Stimulated activated naive B cell treated with anti-CD40 and anti-IgM and Interleukin-4, amounts not matched to agents 10 μg/mL and 1 μg/mL and 100 μg/mL, for 72 hours (primary cell): Measurements from ENCODE around the gene MED27.

Experiments
- ATAC-seq, 2 donors: fragments of 150-1000 bp; cut with Tn5 transposase; replicated peaks; 2 replicates each; pipeline ENCODE4 v1.10.0; 2021; ENCODE audit warnings: moderate library complexity in 1 of 2
- DNase-seq: peaks from one replicate; pipeline ENCODE4 v3.0.0; 2021
- H3K27ac Mint-ChIP-seq: one replicate; pipeline ENCODE4 v1.8.0; 2022; ENCODE audit warnings: mild to moderate bottlenecking, mixed read lengths
- H3K27me3 Mint-ChIP-seq, 2 donors: one replicate each; pipeline ENCODE4 v1.8.0; 2022; ENCODE audit warnings: mixed read lengths in 2 of 2
- H3K36me3 Mint-ChIP-seq, 2 donors: one replicate each; pipeline ENCODE4 v1.8.0; 2022; ENCODE audit warnings: mixed read lengths in 2 of 2, mild to moderate bottlenecking in 1 of 2
- H3K4me1 Mint-ChIP-seq, 2 donors: one replicate each; pipeline ENCODE4 v1.8.0; 2022; ENCODE audit warnings: mixed read lengths in 2 of 2, mild to moderate bottlenecking in 1 of 2
- H3K4me3 Mint-ChIP-seq, 2 donors: one replicate each; pipeline ENCODE4 v1.8.0; 2022; ENCODE audit warnings: mild to moderate bottlenecking in 2 of 2, mixed read lengths in 2 of 2, moderate library complexity in 1 of 2
- H3K9me3 Mint-ChIP-seq, 2 donors: one replicate each; pipeline ENCODE4 v1.8.0; 2022; ENCODE audit warnings: mixed read lengths in 2 of 2, mild to moderate bottlenecking in 1 of 2

The MED27 gene

GRCh38 chr9:131892162-131892707 is 187.4 kb downstream of the MED27 start:
- Mint-ChIP-seq H3K27me3 (no peaks in the 10 kb centered on the region), H3K9me3 (no peaks in the 10 kb centered on the region), H3K36me3 (peaks cover 14 to 33% of the 10 kb centered on the region in 2 donors), H3K4me1 (no peaks in the 10 kb centered on the region), H3K27ac (no peak overlapping the region), H3K4me3 (no peak overlapping the region)
- no peak for DNase-seq
- ATAC-seq: no peak

DNA sequence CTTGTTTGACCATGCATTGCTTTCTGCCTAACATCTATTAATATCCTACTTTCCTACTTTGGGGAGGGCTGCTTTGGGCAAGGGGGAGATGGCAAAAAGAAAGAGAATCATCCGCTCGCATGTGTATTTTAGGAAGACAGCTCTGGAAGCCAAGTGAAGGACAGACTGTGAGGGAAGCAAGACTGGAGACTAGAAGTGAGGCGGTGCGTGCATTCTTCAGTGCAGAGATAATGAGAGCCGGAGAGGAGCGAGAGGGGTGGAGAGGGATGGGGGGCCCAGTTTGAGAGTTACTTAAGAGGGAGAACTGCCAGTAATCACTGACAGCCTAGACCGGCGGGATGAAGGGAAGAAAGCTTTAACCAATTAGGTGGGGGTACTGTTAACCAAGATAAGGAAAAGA is 188.1 kb downstream of the MED27 start:
- Mint-ChIP-seq H3K27me3 (no peaks in the 10 kb centered on the region), H3K4me1 (no peaks in the 10 kb centered on the region), H3K9me3 (no peaks in the 10 kb centered on the region), H3K36me3 (peaks cover 14 to 33% of the 10 kb centered on the region in 2 donors), H3K4me3 (no peak overlapping the region), H3K27ac (no peak overlapping the region)
- no peak for ATAC-seq
- DNase-seq: no peak

- peaks cover 22 to 47% of the 10 kb centered on the region in 2 donors for H3K36me3 Mint-ChIP-seq
- DNase-seq (no peak), ATAC-seq (no peak)
- H3K27me3 Mint-ChIP-seq: no peaks in the 10 kb centered on the region
- no peaks in the 10 kb centered on the region for H3K4me1 Mint-ChIP-seq
- no peak overlapping the region for H3K27ac Mint-ChIP-seq
- no peaks in the 10 kb centered on the region for H3K9me3 Mint-ChIP-seq
- no peak overlapping the region for H3K4me3 Mint-ChIP-seq
Observed at GRCh38 chr9:131889437-131890251, 190.0 kb downstream of the MED27 start.

- no peak overlapping the region for H3K27ac Mint-ChIP-seq
Observed at GRCh38 chr9:131888923-131889322, 190.7 kb downstream of the MED27 start.

GRCh38 chr9:131887680-131888079 is 192.0 kb downstream of the MED27 start:
- no peak for ATAC-seq

More at GRCh38 chr9:131888923-131889322, 190.7 kb downstream of the MED27 start:
- DNase-seq (no peak), ATAC-seq (no peak)
- no peaks in the 10 kb centered on the region for H3K27me3 Mint-ChIP-seq
- H3K9me3 Mint-ChIP-seq: no peaks in the 10 kb centered on the region
- peaks cover 22 to 51% of the 10 kb centered on the region in 2 donors for H3K36me3 Mint-ChIP-seq
- no peak overlapping the region for H3K4me3 Mint-ChIP-seq
- H3K4me1 Mint-ChIP-seq: no peaks in the 10 kb centered on the region

GRCh38 chr9:131886826-131887225 is 192.8 kb downstream of the MED27 start:
- Mint-ChIP-seq H3K36me3 (peaks cover 27 to 46% of the 10 kb centered on the region in 2 donors), H3K27me3 (no peaks in the 10 kb centered on the region), H3K9me3 (no peaks in the 10 kb centered on the region), H3K4me3 (no peak overlapping the region), H3K27ac (no peak overlapping the region), H3K4me1 (peaks cover 0 to 10% of the 10 kb centered on the region in 2 donors)
- ATAC-seq (no peak), DNase-seq (no peak)

More at GRCh38 chr9:131887680-131888079, 192.0 kb downstream of the MED27 start:
- Mint-ChIP-seq H3K9me3 (no peaks in the 10 kb centered on the region), H3K27ac (no peak overlapping the region), H3K36me3 (peaks cover 22 to 40% of the 10 kb centered on the region in 2 donors), H3K27me3 (no peaks in the 10 kb centered on the region), H3K4me1 (peaks cover 0 to 1% of the 10 kb centered on the region in 2 donors), H3K4me3 (no peak overlapping the region)
- DNase-seq: no peak

GRCh38 chr9:131885144-131885609 is 194.5 kb downstream of the MED27 start:
- DNase-seq (no peak), ATAC-seq (no peak)
- Mint-ChIP-seq H3K4me1 (peaks cover 0 to 10% of the 10 kb centered on the region in 2 donors), H3K9me3 (no peaks in the 10 kb centered on the region), H3K36me3 (peaks cover 18 to 32% of the 10 kb centered on the region in 2 donors), H3K27me3 (no peaks in the 10 kb centered on the region), H3K27ac (no peak overlapping the region), H3K4me3 (no peak overlapping the region)

DNA sequence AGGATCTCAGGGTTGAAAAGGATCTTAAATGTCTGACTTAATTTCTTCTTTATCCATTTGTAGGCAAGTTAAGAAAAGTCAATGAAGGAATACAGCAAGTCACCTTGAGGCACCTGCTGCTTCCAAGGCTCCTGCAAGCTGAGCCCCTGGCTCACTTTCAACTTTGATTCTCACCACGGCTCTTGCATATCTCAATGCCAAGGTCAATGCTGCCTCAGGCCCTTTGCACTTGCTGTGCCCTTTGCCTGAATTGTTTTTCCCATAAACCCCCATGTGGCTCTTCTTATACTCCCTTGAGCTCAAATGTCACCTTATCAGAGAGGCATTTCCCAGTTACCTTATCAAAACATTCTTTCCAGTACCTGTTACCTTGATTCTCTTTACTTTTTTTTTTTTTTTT is 195.4 kb downstream of the MED27 start:
- H3K27me3 Mint-ChIP-seq: no peaks in the 10 kb centered on the region
- ATAC-seq (no peak), DNase-seq (no peak)
- peaks cover 20 to 31% of the 10 kb centered on the region in 2 donors for H3K36me3 Mint-ChIP-seq
- H3K4me1 Mint-ChIP-seq: peaks cover 2 to 10% of the 10 kb centered on the region in 2 donors
- H3K4me3 Mint-ChIP-seq: no peak overlapping the region
- no peaks in the 10 kb centered on the region for H3K9me3 Mint-ChIP-seq
- H3K27ac Mint-ChIP-seq: no peak overlapping the region

GRCh38 chr9:131880833-131881583 is 198.7 kb downstream of the MED27 start:
- no peak overlapping the region for H3K4me3 Mint-ChIP-seq
- H3K4me1 Mint-ChIP-seq: peaks cover 2 to 10% of the 10 kb centered on the region in 2 donors
- H3K27me3 Mint-ChIP-seq: no peaks in the 10 kb centered on the region
- H3K9me3 Mint-ChIP-seq: no peaks in the 10 kb centered on the region
- peaks cover 16 to 39% of the 10 kb centered on the region in 2 donors for H3K36me3 Mint-ChIP-seq
- no peak for ATAC-seq
- H3K27ac Mint-ChIP-seq: no peak overlapping the region
- DNase-seq: no peak

- Mint-ChIP-seq H3K4me1 (peaks cover 2 to 10% of the 10 kb centered on the region in 2 donors), H3K27me3 (no peaks in the 10 kb centered on the region), H3K36me3 (peaks cover 13 to 34% of the 10 kb centered on the region in 2 donors), H3K27ac (no peak overlapping the region), H3K4me3 (no peak overlapping the region), H3K9me3 (no peaks in the 10 kb centered on the region)
- ATAC-seq: no peak
- no peak for DNase-seq
Observed at GRCh38 chr9:131879911-131880290, 199.8 kb downstream of the MED27 start.

DNA sequence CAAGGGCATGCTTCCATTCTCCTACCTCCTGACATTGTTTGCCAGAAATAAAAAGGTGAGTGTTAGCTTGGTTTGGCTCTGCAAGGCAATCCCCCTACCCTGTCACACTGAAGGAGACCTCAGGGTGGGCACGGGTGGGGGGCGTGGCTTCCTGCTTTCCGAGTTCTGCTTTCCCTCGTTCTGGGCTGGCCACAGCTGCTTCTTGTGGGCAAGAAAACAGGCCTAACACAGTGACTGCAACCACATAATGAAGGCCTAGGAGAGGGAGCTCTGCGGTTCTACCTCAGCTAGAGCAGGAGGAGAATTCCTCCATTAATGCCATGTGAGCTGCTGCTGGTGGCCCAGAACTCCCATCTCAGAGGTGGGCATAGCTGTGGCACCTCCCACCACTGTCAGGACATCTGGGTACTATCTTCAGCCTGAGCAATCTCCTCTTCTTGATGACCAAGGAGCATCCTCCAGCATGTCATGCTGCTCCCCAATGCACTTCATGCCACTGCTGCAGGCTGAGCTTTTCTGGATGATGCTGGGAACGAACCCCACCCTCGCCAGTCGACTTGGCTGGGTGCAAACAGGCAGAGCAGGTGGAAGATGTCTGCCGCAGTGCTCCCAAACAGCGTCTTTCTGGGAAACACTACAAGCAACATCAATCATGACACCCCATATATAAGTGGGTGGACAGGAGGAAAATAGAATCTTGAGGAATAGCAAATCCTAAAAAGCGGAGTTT is 200.3 kb downstream of the MED27 start:
- Mint-ChIP-seq H3K36me3 (peaks cover 13 to 33% of the 10 kb centered on the region in 2 donors), H3K27ac (no peak overlapping the region)
- ATAC-seq: no peak

DNA sequence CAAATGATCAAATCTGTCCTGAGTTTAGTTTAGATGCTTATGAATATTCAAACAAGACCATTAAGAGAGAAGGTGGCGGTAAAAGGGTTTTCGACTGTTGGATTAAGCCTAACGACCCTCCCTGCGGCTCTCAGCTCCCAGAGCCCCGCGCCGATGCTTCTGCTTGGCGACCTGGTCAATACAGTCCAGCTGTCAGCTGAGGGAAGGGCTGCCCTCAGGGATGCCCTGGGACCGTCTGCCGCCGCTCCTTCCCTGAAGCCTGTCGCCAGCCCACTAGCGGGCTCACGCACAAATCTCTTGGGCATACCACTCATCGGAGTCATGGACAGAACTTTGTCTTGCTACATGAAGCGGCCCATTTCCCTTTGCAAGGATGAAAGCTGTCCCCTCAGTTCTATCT is 203.2 kb downstream of the MED27 start:
- ATAC-seq (no peak), DNase-seq (no peak)
- H3K4me3 Mint-ChIP-seq: no peak overlapping the region
- H3K9me3 Mint-ChIP-seq: no peaks in the 10 kb centered on the region
- H3K27ac Mint-ChIP-seq: no peak overlapping the region
- peaks cover 12 to 35% of the 10 kb centered on the region in 2 donors for H3K36me3 Mint-ChIP-seq
- peaks cover 0 to 2% of the 10 kb centered on the region in 2 donors for H3K4me1 Mint-ChIP-seq
- no peaks in the 10 kb centered on the region for H3K27me3 Mint-ChIP-seq

More for the DNA sequence above, 200.3 kb downstream of the MED27 start:
- H3K9me3 Mint-ChIP-seq: no peaks in the 10 kb centered on the region
- no peak for DNase-seq
- no peaks in the 10 kb centered on the region for H3K27me3 Mint-ChIP-seq
- H3K4me1 Mint-ChIP-seq: peaks cover 2 to 10% of the 10 kb centered on the region in 2 donors
- no peak overlapping the region for H3K4me3 Mint-ChIP-seq

- Mint-ChIP-seq H3K9me3 (no peaks in the 10 kb centered on the region), H3K27me3 (no peaks in the 10 kb centered on the region), H3K4me3 (no peak overlapping the region), H3K36me3 (peaks cover 12 to 35% of the 10 kb centered on the region in 2 donors), H3K4me1 (peaks cover 0 to 2% of the 10 kb centered on the region in 2 donors), H3K27ac (no peak overlapping the region)
- ATAC-seq (no peak), DNase-seq (no peak)
Observed at GRCh38 chr9:131875828-131876485, 203.7 kb downstream of the MED27 start.
